ENCODE measurements around the gene ABCC1. TPM values are rescaled to one million over a fixed set of nuclear protein-coding genes. Genes with fewer than 3 reads are reported as not detected.

The ABCC1 gene
- total RNA-seq, 6 experiments from 2014 or later: 49.3 to 63.6 (median 57.1) TPM

GRCh38 chr16:16022683-16023064, 73.3 kb downstream of the ABCC1 start:
- Mint-ChIP-seq H3K27me3 (ENCODE audit: insufficient read depth) (no peaks in the 10 kb centered on the region; the same call in 1 of the 2 replicates), H3K36me3 (ENCODE audit: low read depth) (peaks cover 51% of the 10 kb centered on the region), H3K27ac (peak overlapping the region; percentile 94), H3K4me1 (ENCODE audit: low read depth) (peaks cover 92% of the 10 kb centered on the region), H3K9me3 (no peaks in the 10 kb centered on the region), H3K4me3 (peak overlapping the region; percentile 74; the same call in 1 of the 2 replicates)
- TF ChIP-seq, protein P1, sequence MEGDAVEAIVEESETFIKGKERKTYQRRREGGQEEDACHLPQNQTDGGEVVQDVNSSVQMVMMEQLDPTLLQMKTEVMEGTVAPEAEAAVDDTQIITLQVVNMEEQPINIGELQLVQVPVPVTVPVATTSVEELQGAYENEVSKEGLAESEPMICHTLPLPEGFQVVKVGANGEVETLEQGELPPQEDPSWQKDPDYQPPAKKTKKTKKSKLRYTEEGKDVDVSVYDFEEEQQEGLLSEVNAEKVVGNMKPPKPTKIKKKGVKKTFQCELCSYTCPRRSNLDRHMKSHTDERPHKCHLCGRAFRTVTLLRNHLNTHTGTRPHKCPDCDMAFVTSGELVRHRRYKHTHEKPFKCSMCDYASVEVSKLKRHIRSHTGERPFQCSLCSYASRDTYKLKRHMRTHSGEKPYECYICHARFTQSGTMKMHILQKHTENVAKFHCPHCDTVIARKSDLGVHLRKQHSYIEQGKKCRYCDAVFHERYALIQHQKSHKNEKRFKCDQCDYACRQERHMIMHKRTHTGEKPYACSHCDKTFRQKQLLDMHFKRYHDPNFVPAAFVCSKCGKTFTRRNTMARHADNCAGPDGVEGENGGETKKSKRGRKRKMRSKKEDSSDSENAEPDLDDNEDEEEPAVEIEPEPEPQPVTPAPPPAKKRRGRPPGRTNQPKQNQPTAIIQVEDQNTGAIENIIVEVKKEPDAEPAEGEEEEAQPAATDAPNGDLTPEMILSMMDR (IDR thresholded peaks at IDR 0.05): no peak
- DNase-seq: no peak

DNA sequence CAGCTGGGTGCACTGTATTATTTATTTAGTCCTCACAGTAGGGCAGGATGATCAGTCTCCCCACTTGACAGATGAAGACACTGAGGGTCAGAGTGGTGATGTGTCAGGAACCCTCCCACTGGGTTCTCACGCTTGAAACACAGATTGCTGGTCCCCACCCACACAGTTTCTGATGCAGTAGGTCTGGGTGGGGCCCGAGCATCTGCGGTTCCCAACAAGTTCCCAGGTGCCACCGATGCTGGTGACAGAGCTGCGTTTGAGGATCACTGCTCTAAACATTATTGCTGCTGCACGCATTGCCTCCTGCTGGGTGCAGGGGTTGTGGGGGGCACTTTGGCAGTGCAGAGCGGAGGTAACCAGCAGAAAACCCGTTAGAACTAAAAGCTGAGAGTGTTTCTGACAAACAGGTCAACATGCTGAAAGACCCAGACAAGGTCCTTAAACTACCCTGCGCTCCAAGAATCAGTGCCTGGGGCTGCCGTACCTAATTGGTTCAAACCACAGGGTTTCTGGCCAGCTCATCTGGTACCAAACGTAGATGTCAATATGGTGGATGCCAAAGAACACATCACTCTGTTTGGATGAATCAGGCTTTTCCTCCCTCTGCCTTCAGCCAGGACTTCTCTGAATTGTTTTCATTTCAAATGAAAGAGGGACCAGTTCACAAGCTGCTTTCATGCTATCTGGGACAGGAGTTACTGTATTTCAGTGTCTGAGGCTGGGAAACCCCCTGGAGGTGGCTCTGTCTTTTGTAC, 76.0 kb downstream of the ABCC1 start:
- Mint-ChIP-seq H3K9me3 (no peaks in the 10 kb centered on the region), H3K4me3 (peak overlapping the region; percentile 47), H3K27ac (peak overlapping the region; percentile 80), H3K36me3 (ENCODE audit: low read depth) (peaks cover 41% of the 10 kb centered on the region), H3K27me3 (ENCODE audit: insufficient read depth) (peaks cover 1% of the 10 kb centered on the region; the same call in 1 of the 2 replicates), H3K4me1 (ENCODE audit: low read depth) (peaks cover 80% of the 10 kb centered on the region)
- TF ChIP-seq, protein P1 (IDR thresholded peaks at IDR 0.05): no peak; the same call in 1 of the 2 replicates
- DNase-seq: peak; percentile 90

DNA sequence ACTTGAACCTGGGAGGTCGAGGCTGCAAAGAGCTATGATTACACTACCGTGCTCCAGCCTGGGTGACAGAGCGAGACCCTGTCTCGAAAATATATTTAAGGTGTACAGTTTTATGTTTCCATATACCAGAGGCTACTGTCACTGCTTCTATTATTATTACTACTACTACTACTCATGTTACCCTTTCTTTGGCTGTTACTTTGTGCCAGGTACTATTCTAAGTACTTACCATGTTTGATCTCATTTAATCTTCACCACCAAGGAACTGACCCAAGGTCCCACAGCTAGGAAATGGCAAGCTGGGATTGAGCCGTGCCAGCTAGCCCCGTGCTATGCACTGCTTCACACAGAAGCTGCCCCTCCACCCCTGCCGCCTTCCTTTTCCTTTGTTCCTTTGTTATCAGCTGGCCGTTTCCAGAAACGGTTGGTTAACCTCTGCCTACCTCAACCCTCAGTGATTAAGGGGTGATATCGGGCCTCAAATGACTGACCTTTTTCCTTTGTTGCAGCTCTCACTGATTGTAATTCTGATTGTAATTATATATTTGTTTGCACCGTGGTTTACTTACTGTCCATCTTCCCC, 78.4 kb downstream of the ABCC1 start:
- no peak overlapping the region for H3K4me3 Mint-ChIP-seq
- peaks cover 35% of the 10 kb centered on the region for H3K36me3 Mint-ChIP-seq (ENCODE audit: low read depth)
- H3K4me1 Mint-ChIP-seq (ENCODE audit: low read depth): peaks cover 63% of the 10 kb centered on the region
- no peak for DNase-seq
- TF ChIP-seq, protein P1 (IDR thresholded peaks at IDR 0.05): no peak
- peaks cover 5% of the 10 kb centered on the region; the same call in 1 of the 2 replicates for H3K27me3 Mint-ChIP-seq (ENCODE audit: insufficient read depth)
- no peak overlapping the region for H3K27ac Mint-ChIP-seq
- H3K9me3 Mint-ChIP-seq: no peaks in the 10 kb centered on the region

DNA sequence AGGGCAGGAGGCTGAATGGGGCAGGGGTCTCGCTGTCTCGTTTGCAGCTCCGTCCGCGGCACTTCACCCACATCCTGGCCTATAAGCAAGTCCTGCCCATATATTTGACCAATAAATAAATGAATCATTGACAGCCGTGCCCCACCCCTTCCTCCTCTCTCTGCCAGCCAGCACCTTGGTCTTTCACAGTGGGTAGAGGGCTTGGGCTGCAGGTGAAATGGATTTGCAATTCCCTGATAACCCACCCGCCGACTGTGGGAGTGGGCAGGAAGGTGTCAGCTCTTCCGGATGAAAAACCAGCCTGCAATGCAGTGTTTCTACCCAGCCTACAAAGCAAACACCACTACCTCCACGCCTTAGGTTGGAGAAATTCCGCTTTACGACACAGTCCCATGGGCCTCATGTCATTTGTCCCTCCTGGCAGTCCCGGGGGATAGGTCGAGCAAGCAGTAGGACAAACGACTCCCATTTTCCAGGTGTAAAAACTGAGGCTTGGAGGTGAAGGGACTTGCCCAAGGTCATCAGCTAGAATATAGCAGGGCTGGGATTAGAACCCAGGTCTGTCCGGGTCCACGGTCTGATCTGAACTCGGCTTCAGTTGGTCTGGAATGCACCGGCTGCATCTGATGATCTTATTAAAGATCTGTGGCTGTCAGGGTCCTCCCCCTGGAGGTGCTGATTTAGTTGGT, 79.0 kb downstream of the ABCC1 start:
- no peak for DNase-seq
- no peaks in the 10 kb centered on the region for H3K9me3 Mint-ChIP-seq
- no peak overlapping the region for H3K4me3 Mint-ChIP-seq

DNA sequence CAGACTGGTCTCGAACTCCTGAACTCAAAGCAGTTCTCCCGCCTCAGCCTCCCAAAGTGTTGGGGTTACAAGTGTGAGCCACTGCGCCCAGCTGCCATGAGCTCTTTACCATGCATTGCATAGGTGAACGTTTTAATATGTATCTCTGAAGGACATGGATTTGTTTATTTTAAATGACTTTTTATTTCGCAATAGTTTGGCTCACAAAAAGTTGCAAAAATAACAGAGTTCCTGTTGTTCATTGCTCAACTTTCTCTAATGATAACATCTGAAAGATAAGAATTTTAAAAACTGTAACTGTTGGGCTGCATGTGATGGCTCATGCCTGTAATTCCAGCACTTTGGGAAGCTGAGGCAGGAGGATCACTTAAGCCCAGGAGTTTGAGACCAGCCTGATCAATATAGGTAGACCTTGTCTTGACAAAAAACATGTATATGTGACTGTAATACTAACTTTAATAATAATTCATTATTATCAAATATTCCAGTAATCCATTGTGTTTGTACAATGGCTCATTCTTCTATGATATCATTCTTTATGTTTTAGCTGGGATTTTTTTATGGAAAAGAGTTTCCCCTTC, 80.1 kb downstream of the ABCC1 start:
- Mint-ChIP-seq H3K4me3 (peak overlapping the region; percentile 28; the same call in 1 of the 2 replicates), H3K27ac (peak overlapping the region; percentile 61), H3K27me3 (ENCODE audit: insufficient read depth) (peaks cover 5% of the 10 kb centered on the region; the same call in 1 of the 2 replicates), H3K36me3 (ENCODE audit: low read depth) (peaks cover 29% of the 10 kb centered on the region), H3K4me1 (ENCODE audit: low read depth) (peaks cover 51% of the 10 kb centered on the region), H3K9me3 (no peaks in the 10 kb centered on the region)
- TF ChIP-seq, protein P1 (IDR thresholded peaks at IDR 0.05): no peak
- peak; percentile 41 for DNase-seq

More for the DNA sequence above, 79.0 kb downstream of the ABCC1 start:
- Mint-ChIP-seq H3K27ac (no peak overlapping the region; the same call in 1 of the 2 replicates), H3K36me3 (ENCODE audit: low read depth) (peaks cover 35% of the 10 kb centered on the region), H3K4me1 (ENCODE audit: low read depth) (peaks cover 58% of the 10 kb centered on the region), H3K27me3 (ENCODE audit: insufficient read depth) (peaks cover 5% of the 10 kb centered on the region; the same call in 1 of the 2 replicates)
- TF ChIP-seq, protein P1 (IDR thresholded peaks at IDR 0.05): no peak
